HEK293T (cell line): Measurements from ENCODE around the gene KIAA0513.

ENCODE experiments used
- ARNT ChIP-seq: fragments of 450-650 bp; IDR thresholded peaks from 2 replicates; pipeline ENCODE4 v1.6.1; 2017; ENCODE audit warnings: mild to moderate bottlenecking
- BHLHE40 ChIP-seq: fragments of 450-650 bp; IDR thresholded peaks from 2 replicates; pipeline ENCODE4 v1.6.1; 2016; ENCODE audit warnings: mild to moderate bottlenecking, moderate library complexity, borderline replicate concordance
- CTBP1 ChIP-seq: fragments of 450-650 bp; IDR thresholded peaks from 2 replicates; pipeline ENCODE4 v1.6.1; 2016; ENCODE audit warnings: borderline replicate concordance
- ELF4 ChIP-seq: fragments of 450-650 bp; IDR thresholded peaks from 2 replicates; pipeline ENCODE4 v1.6.1; 2017; ENCODE audit warnings: antibody characterized with exemption
- FOXA1 ChIP-seq: fragments of 450-650 bp; IDR thresholded peaks from 2 replicates; pipeline ENCODE4 v1.6.1; 2016; ENCODE audit warnings: mild to moderate bottlenecking
- FOXK2 ChIP-seq: fragments of 450-650 bp; IDR thresholded peaks from 2 replicates; pipeline ENCODE4 v1.6.1; 2016; ENCODE audit warnings: mild to moderate bottlenecking
- FOXM1 ChIP-seq: fragments of 450-650 bp; IDR thresholded peaks from 2 replicates; pipeline ENCODE4 v1.6.1; 2017; ENCODE audit warnings: mild to moderate bottlenecking, borderline replicate concordance
- LEF1 ChIP-seq: fragments of 450-650 bp; IDR thresholded peaks from 2 replicates; pipeline ENCODE4 v1.6.1; 2017; ENCODE audit warnings: mild to moderate bottlenecking, borderline replicate concordance
- NFRKB ChIP-seq: fragments of 450-650 bp; IDR thresholded peaks from 2 replicates; pipeline ENCODE4 v1.6.1; 2016; ENCODE audit warnings: mild to moderate bottlenecking, moderate library complexity
- SP1 ChIP-seq: fragments of 450-650 bp; IDR thresholded peaks from 2 replicates; pipeline ENCODE4 v1.6.1; 2017
- SUZ12 ChIP-seq: fragments of 450-650 bp; IDR thresholded peaks from 2 replicates; pipeline ENCODE4 v1.6.1; 2016; ENCODE audit warnings: mild to moderate bottlenecking
- TARDBP ChIP-seq: fragments of 450-650 bp; IDR thresholded peaks from 2 replicates; pipeline ENCODE4 v1.6.1; 2016
- ZNF384 ChIP-seq: fragments of 450-650 bp; IDR thresholded peaks from 2 replicates; pipeline ENCODE4 v1.6.1; 2016
- TF ChIP-seq, protein P1 (sequence below): fragments of 450-650 bp; IDR thresholded peaks from 2 replicates; pipeline ENCODE4 v1.6.1; 2016

GRCh38 chr16:85028685-85029407 lies 1.3 kb downstream of the KIAA0513 start:
- TF ChIP-seq SP1 (no peak), FOXA1 (no peak), ZNF384 (no peak), LEF1 (no peak), FOXM1 (no peak), BHLHE40 (no peak), SUZ12 (no peak), FOXK2 (no peak), ELF4 (no peak), NFRKB (no peak), ARNT (no peak), CTBP1 (no peak), TARDBP (no peak)
- TF ChIP-seq, protein P1, sequence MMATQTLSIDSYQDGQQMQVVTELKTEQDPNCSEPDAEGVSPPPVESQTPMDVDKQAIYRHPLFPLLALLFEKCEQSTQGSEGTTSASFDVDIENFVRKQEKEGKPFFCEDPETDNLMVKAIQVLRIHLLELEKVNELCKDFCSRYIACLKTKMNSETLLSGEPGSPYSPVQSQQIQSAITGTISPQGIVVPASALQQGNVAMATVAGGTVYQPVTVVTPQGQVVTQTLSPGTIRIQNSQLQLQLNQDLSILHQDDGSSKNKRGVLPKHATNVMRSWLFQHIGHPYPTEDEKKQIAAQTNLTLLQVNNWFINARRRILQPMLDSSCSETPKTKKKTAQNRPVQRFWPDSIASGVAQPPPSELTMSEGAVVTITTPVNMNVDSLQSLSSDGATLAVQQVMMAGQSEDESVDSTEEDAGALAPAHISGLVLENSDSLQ, result no peak
